NT2/D1 (cell line): ENCODE results near the gene APAF1.

Experiments used
- DNase-seq: peaks from one replicate; pipeline ENCODE4 v3.0.0-alpha.2; 2011; ENCODE audit warnings: low read depth, low spot score
- H3K27me3 ChIP-seq: 2 replicates; pipeline ENCODE4 v1.6.0; 2011; ENCODE audit warnings: mild to moderate bottlenecking; ENCODE audit not compliant: insufficient read length, insufficient read depth
- H3K36me3 ChIP-seq: 2 replicates; pipeline ENCODE4 v1.6.1; 2011; ENCODE audit warnings: mild to moderate bottlenecking, low read length, mixed read lengths; ENCODE audit not compliant: insufficient read depth, insufficient read length
- H3K4me1 ChIP-seq: 2 replicates; pipeline ENCODE4 v1.5.1; 2011; ENCODE audit not compliant: insufficient read depth, insufficient read length
- H3K4me3 ChIP-seq: 2 replicates; pipeline ENCODE4 v1.5.1; 2011; ENCODE audit warnings: low read depth; ENCODE audit not compliant: insufficient read length
- H3K9ac ChIP-seq: 2 replicates; pipeline ENCODE4 v1.6.0; 2011; ENCODE audit warnings: low read depth; ENCODE audit not compliant: insufficient read length
- H3K9me3 ChIP-seq: 2 replicates; pipeline ENCODE4 v1.5.1; 2011; ENCODE audit warnings: mild to moderate bottlenecking, low read length; ENCODE audit not compliant: insufficient read depth
- SUZ12 ChIP-seq: IDR thresholded peaks from 2 replicates; pipeline ENCODE4 v1.6.1; 2011; ENCODE audit not compliant: insufficient read length, insufficient read depth; ENCODE audit errors: extremely low read depth
- YY1 ChIP-seq: IDR thresholded peaks from 2 replicates; pipeline ENCODE4 v1.6.1; 2011; ENCODE audit not compliant: insufficient read length, insufficient read depth
- ZNF274 ChIP-seq: IDR thresholded peaks from 2 replicates; pipeline ENCODE4 v1.6.1; 2011; ENCODE audit warnings: mild to moderate bottlenecking, low read depth, low read length

Gene APAF1

GRCh38 chr12:98741196-98741555, 96.1 kb downstream of the APAF1 start:
- Histone ChIP-seq H3K27me3 (peaks cover 19% of the 10 kb centered on the region), H3K4me3 (no peak overlapping the region), H3K9ac (no peak overlapping the region), H3K4me1 (peaks cover 8% of the 10 kb centered on the region), H3K9me3 (no peaks in the 10 kb centered on the region), H3K36me3 (no peaks in the 10 kb centered on the region)
- no peak for DNase-seq
- TF ChIP-seq SUZ12 (no peak), YY1 (no peak), ZNF274 (no peak)

- H3K9me3 ChIP-seq = no peaks in the 10 kb centered on the region
- no peak overlapping the region for H3K9ac ChIP-seq
- H3K36me3 ChIP-seq = no peaks in the 10 kb centered on the region
- no peak overlapping the region for H3K4me3 ChIP-seq
- TF ChIP-seq ZNF274 = no peak
- TF ChIP-seq SUZ12 = no peak
- TF ChIP-seq YY1 = no peak
- DNase-seq = peak; percentile 25
- H3K4me1 ChIP-seq = peaks cover 8% of the 10 kb centered on the region
- H3K27me3 ChIP-seq = peaks cover 25% of the 10 kb centered on the region
Observed at GRCh38 chr12:98741556-98742265, 96.6 kb downstream of the APAF1 start.

GRCh38 chr12:98743362-98743953, 98.4 kb downstream of the APAF1 start:
- Histone ChIP-seq H3K9me3 (no peaks in the 10 kb centered on the region), H3K36me3 (no peaks in the 10 kb centered on the region), H3K9ac (no peak overlapping the region), H3K4me1 (peaks cover 8% of the 10 kb centered on the region), H3K27me3 (peaks cover 33% of the 10 kb centered on the region), H3K4me3 (no peak overlapping the region)
- DNase-seq = peak; percentile 43
- no peak for TF ChIP-seq ZNF274
- TF ChIP-seq SUZ12 = no peak
- no peak for TF ChIP-seq YY1

GRCh38 chr12:98744680-98745079, 99.6 kb downstream of the APAF1 start:
- Histone ChIP-seq H3K4me3 (no peak overlapping the region), H3K4me1 (peaks cover 8% of the 10 kb centered on the region)

GRCh38 chr12:98745578-98746391, 100.7 kb downstream of the APAF1 start:
- Histone ChIP-seq H3K4me1 (peaks cover 15% of the 10 kb centered on the region), H3K4me3 (peak overlapping the region; percentile 36), H3K36me3 (no peaks in the 10 kb centered on the region), H3K9ac (peak overlapping the region; percentile 68), H3K27me3 (peaks cover 31% of the 10 kb centered on the region), H3K9me3 (no peaks in the 10 kb centered on the region)
- DNase-seq = no peak
- TF ChIP-seq SUZ12 (peak; percentile 90), YY1 (no peak)

More at GRCh38 chr12:98744680-98745079, 99.6 kb downstream of the APAF1 start:
- no peak for TF ChIP-seq ZNF274
- no peak for TF ChIP-seq SUZ12
- TF ChIP-seq YY1 = no peak
- no peak overlapping the region for H3K9ac ChIP-seq
- H3K27me3 ChIP-seq = peaks cover 33% of the 10 kb centered on the region
- H3K9me3 ChIP-seq = no peaks in the 10 kb centered on the region
- no peak for DNase-seq
- no peaks in the 10 kb centered on the region for H3K36me3 ChIP-seq

GRCh38 chr12:98748463-98748862, 103.4 kb downstream of the APAF1 start:
- H3K9me3 ChIP-seq = no peaks in the 10 kb centered on the region
- no peaks in the 10 kb centered on the region for H3K36me3 ChIP-seq
- H3K27me3 ChIP-seq = peaks cover 31% of the 10 kb centered on the region
- no peak for DNase-seq
- peaks cover 8% of the 10 kb centered on the region for H3K4me1 ChIP-seq
- no peak for TF ChIP-seq SUZ12
- no peak for TF ChIP-seq YY1
- no peak for TF ChIP-seq ZNF274
- no peak overlapping the region for H3K9ac ChIP-seq
- no peak overlapping the region for H3K4me3 ChIP-seq

GRCh38 chr12:98750511-98750910, 105.4 kb downstream of the APAF1 start:
- no peaks in the 10 kb centered on the region for H3K9me3 ChIP-seq
- TF ChIP-seq YY1 (no peak), ZNF274 (no peak), SUZ12 (no peak)
- H3K4me3 ChIP-seq = no peak overlapping the region
- peak; percentile 23 for DNase-seq
- H3K36me3 ChIP-seq = no peaks in the 10 kb centered on the region
- H3K4me1 ChIP-seq = peaks cover 8% of the 10 kb centered on the region
- H3K27me3 ChIP-seq = peaks cover 21% of the 10 kb centered on the region
- no peak overlapping the region for H3K9ac ChIP-seq
